IMR-90 (cell line): ENCODE results near the gene TMEM121B. TPM values are rescaled to one million over a fixed set of nuclear protein-coding genes. Genes with fewer than 3 reads are reported as not detected.

Experiments
- ATAC-seq: fragments of 200-7000 bp; cut with Tn5 transposase; 2 replicates; pipeline ENCODE4 v1.9.1; 2020; ENCODE audit warnings: low read depth, mild to moderate bottlenecking, moderate library complexity
- BruUV-seq: library from RNA; stranded (reverse); fragments of 400-500 nt; replicated peaks from 2 replicates; lab custom pipeline; 2021; lab: Mats Ljungman, UMichigan
- CTCF ChIA-PET: fragments of 300-600 bp; formaldehyde crosslinking; extraction: SDS; loops from one replicate; lab custom pipeline; 2021; ENCODE audit warnings: antibody characterized with exemption; lab: Yijun Ruan, JAX
- POLR2A ChIA-PET: fragments of 300-600 bp; sonication (Branson Sonifier 250); formaldehyde crosslinking; loops from one replicate; lab custom pipeline; 2022; ENCODE audit warnings: antibody characterized with exemption; ENCODE audit not compliant: unreplicated experiment; lab: Charles Lee
- DNase-seq: peaks from one replicate; pipeline ENCODE4 v3.0.0; 2013
- H2AFZ ChIP-seq: replicated peaks from 2 replicates; pipeline ENCODE3; 2013; ENCODE audit warnings: low read length, mild to moderate bottlenecking; ENCODE audit not compliant: poor library complexity
- H2AK5ac ChIP-seq: 2 replicates; pipeline ENCODE4 v1.6.1; 2013; ENCODE audit warnings: low read depth, low read length, inconsistent platforms
- H2AK9ac ChIP-seq: replicated peaks from 2 replicates; pipeline ENCODE3; 2013; ENCODE audit warnings: mild to moderate bottlenecking, low read depth, low read length, moderate library complexity; ENCODE audit not compliant: poor library complexity
- H2BK120ac ChIP-seq: 2 replicates; pipeline ENCODE4 v1.6.1; 2013; ENCODE audit warnings: low read depth, low read length, inconsistent platforms
- H2BK15ac ChIP-seq: 3 replicates; pipeline ENCODE4 v1.6.1; 2013; ENCODE audit warnings: low read depth, low read length, inconsistent platforms
- H2BK20ac ChIP-seq: 2 replicates; pipeline ENCODE4 v1.6.1; 2013; ENCODE audit warnings: low read depth, mild to moderate bottlenecking, inconsistent platforms, low read length, moderate library complexity
- H2BK5ac ChIP-seq: 2 replicates; pipeline ENCODE4 v1.6.1; 2013; ENCODE audit warnings: mild to moderate bottlenecking, low read depth, low read length, inconsistent platforms; ENCODE audit not compliant: poor library complexity, severe bottlenecking
- H3K14ac ChIP-seq: replicated peaks from 2 replicates; pipeline ENCODE4 v1.6.1; 2013; ENCODE audit warnings: low read depth, low read length, inconsistent platforms
- H3K18ac ChIP-seq: 2 replicates; pipeline ENCODE4 v1.6.1; 2013; ENCODE audit warnings: low read depth, low read length, control low read depth
- H3K23ac ChIP-seq: 2 replicates; pipeline ENCODE4 v1.6.1; 2013; ENCODE audit warnings: low read depth, low read length, inconsistent platforms
- H3K27ac ChIP-seq: 2 replicates; pipeline ENCODE4 v1.5.1; 2013; ENCODE audit warnings: mild to moderate bottlenecking, control low read depth, low read length; ENCODE audit not compliant: insufficient read depth
- H3K27me3 ChIP-seq: 2 replicates; pipeline ENCODE4 v1.6.1; 2013; ENCODE audit warnings: low read length; ENCODE audit not compliant: control insufficient read depth, insufficient read depth
- H3K36me3 ChIP-seq: 2 replicates; pipeline ENCODE4 v1.6.1; 2013; ENCODE audit warnings: low read length, mixed read lengths; ENCODE audit not compliant: control insufficient read depth, insufficient read depth
- H3K4ac ChIP-seq: 2 replicates; pipeline ENCODE4 v1.6.1; 2013; ENCODE audit warnings: low read depth, low read length, inconsistent platforms
- H3K4me1 ChIP-seq: 2 replicates; pipeline ENCODE4 v1.6.1; 2013; ENCODE audit warnings: low read length, mixed read lengths; ENCODE audit not compliant: control insufficient read depth, insufficient read depth
- H3K4me2 ChIP-seq: 2 replicates; pipeline ENCODE4 v1.6.1; 2013; ENCODE audit warnings: low read depth, mild to moderate bottlenecking, control low read depth, low read length, moderate library complexity
- H3K4me3 ChIP-seq: 2 replicates; pipeline ENCODE4 v1.5.1; 2013; ENCODE audit warnings: low read depth, mild to moderate bottlenecking, control low read depth, low read length, moderate library complexity; ENCODE audit not compliant: insufficient read depth
- H3K56ac ChIP-seq: 2 replicates; pipeline ENCODE4 v1.6.1; 2013; ENCODE audit warnings: low read length, inconsistent platforms; ENCODE audit not compliant: insufficient read depth; ENCODE audit errors: extremely low read depth
- H3K79me1 ChIP-seq, 2 experiments: 2 replicates each; pipeline ENCODE4 v1.6.1; 2013; ENCODE audit warnings: low read length in 2 of 2, inconsistent platforms in 1 of 2, low read depth in 1 of 2
- H3K9ac ChIP-seq: 2 replicates; pipeline ENCODE4 v1.6.1; 2013; ENCODE audit warnings: low read depth, low read length, control low read depth
- H3K9me1 ChIP-seq: 2 replicates; pipeline ENCODE4 v1.6.1; 2013; ENCODE audit warnings: low read length, inconsistent platforms; ENCODE audit not compliant: insufficient read depth
- H3K9me3 ChIP-seq: 2 replicates; pipeline ENCODE4 v1.6.1; 2013; ENCODE audit warnings: low read length; ENCODE audit not compliant: control insufficient read depth, insufficient read depth
- H4K20me1 ChIP-seq: 2 replicates; pipeline ENCODE4 v1.6.1; 2013; ENCODE audit warnings: low read length, inconsistent platforms; ENCODE audit not compliant: insufficient read depth
- H4K5ac ChIP-seq: 2 replicates; pipeline ENCODE4 v1.6.1; 2013; ENCODE audit warnings: mild to moderate bottlenecking, low read depth, low read length, control low read depth
- H4K8ac ChIP-seq, 2 experiments: 2 replicates each; pipeline ENCODE4 v1.6.1; 2013; ENCODE audit warnings: low read depth in 2 of 2, low read length in 2 of 2, control low read depth in 1 of 2, inconsistent platforms in 1 of 2
- H4K91ac ChIP-seq: 2 replicates; pipeline ENCODE4 v1.6.1; 2013; ENCODE audit warnings: low read depth, low read length, inconsistent platforms; ENCODE audit not compliant: insufficient read depth
- BHLHE40 ChIP-seq: fragments of 150-350 bp; IDR thresholded peaks from 2 replicates; pipeline ENCODE4 v1.6.1; 2016; ENCODE audit warnings: mild to moderate bottlenecking, low read depth, low read length
- MAZ ChIP-seq: IDR thresholded peaks from 2 replicates; pipeline ENCODE4 v1.6.1; 2012; ENCODE audit warnings: low read depth, mild to moderate bottlenecking, low read length, improper control_type of control experiment, moderate library complexity, borderline replicate concordance
- POLR2A ChIP-seq: IDR thresholded peaks from 2 replicates; pipeline ENCODE4 v1.6.1; 2012; ENCODE audit warnings: mild to moderate bottlenecking, low read depth, low read length
- RAD21 ChIP-seq: IDR thresholded peaks from 2 replicates; pipeline ENCODE4 v1.6.1; 2012; ENCODE audit warnings: low read length, improper control_type of control experiment
- WGBS, 2 experiments: methylation state at CpG; one replicate each; pipeline versions ENCODE4 v1.1.5 to v1.1.7; 2013; ENCODE audit warnings: missing lambda C conversion rate in 2 of 2; ENCODE audit not compliant: insufficient read length in 1 of 2; ENCODE audit errors: extremely low coverage in 2 of 2; 5-methylcytosine and 5-hydroxymethylcytosine counted together
- dilution Hi-C: fragments of 300-500 bp; cut with HindIII; formaldehyde crosslinking; loops from one replicate; pipeline ENCODE4 v1.14.3; 2018; ENCODE audit warnings: low sequenced_read_pairs; ENCODE audit not compliant: unreplicated experiment
- in situ Hi-C: fragments of 300-500 bp; cut with MboI; formaldehyde crosslinking; loops from 3 replicates; pipeline ENCODE4 v1.14.3; 2019; ENCODE audit warnings: low sequenced_read_pairs, inconsistent platforms, mixed read lengths
- intact Hi-C: fragments of 100-400 bp; cut with micrococcal nuclease; formaldehyde crosslinking; loops from 2 replicates; pipeline ENCODE4 v1.10.0; 2022
- polyA plus RNA-seq, 3 experiments: library from polyadenylated mRNA; depleted of rRNA; stranded (reverse); fragments of >200 nt; gene quantifications; 2 replicates each; pipeline ENCODE4 v1.2.3, GENCODE V29; 2012; ENCODE audit warnings: low replicate concordance in 1 of 3
- total RNA-seq: library from RNA; depleted of rRNA; stranded (reverse); fragments of >200 nt; gene quantifications from 2 replicates; pipeline ENCODE4 v1.2.3, GENCODE V29; 2012
- TF ChIP-seq, protein P1 (sequence below): fragments of 150-350 bp; IDR thresholded peaks from 2 replicates; pipeline ENCODE4 v1.6.1; 2017; ENCODE audit warnings: mild to moderate bottlenecking, antibody characterized with exemption, low read length, low read depth

TMEM121B gene
- total and polyA plus RNA-seq, 2 of the 4 experiments (the other 2 are of a cell fraction), result under 0.01 to 0.29 TPM

- H4K91ac ChIP-seq, result no peak overlapping the region
- H3K23ac ChIP-seq, result no peak overlapping the region
- no peaks in the 10 kb centered on the region for H4K20me1 ChIP-seq
- no peak for DNase-seq
- no peak overlapping the region; the same call in 1 of the 2 replicates for H3K56ac ChIP-seq
- BruUV-seq, result no TSS peak
- H2AFZ ChIP-seq, result no peak overlapping the region
- H4K8ac ChIP-seq, result no peak overlapping the region
- no peak overlapping the region for H3K9ac ChIP-seq
- no peaks in the 10 kb centered on the region for H3K4me1 ChIP-seq
- intact Hi-C loops (no loop called here), in situ Hi-C loops (no loop called here), dilution Hi-C loops (no loop called here)
- no peak overlapping the region for H2BK5ac ChIP-seq
- no peak overlapping the region for H2BK20ac ChIP-seq
- no peak overlapping the region for H3K14ac ChIP-seq
- ATAC-seq, result no peak
- CTCF ChIA-PET, result no interaction called here
- H3K4me3 ChIP-seq, result no peak overlapping the region
- no peak overlapping the region for H2BK15ac ChIP-seq
- WGBS, 2 experiments, result 80% methylated on average over 3 of the region's 13 CpGs; no CpG with 5 or more reads in 1 of the 2 experiments
- H3K27me3 ChIP-seq, result peaks cover 14% of the 10 kb centered on the region; the same call in 1 of the 2 replicates
- H3K4ac ChIP-seq, result no peak overlapping the region
- no peak overlapping the region for H2AK9ac ChIP-seq
- no peak overlapping the region for H3K18ac ChIP-seq
- POLR2A ChIA-PET, result no interaction called here
- H2AK5ac ChIP-seq, result no peak overlapping the region
- H3K9me3 ChIP-seq, result no peaks in the 10 kb centered on the region
- no peak overlapping the region for H2BK120ac ChIP-seq
- H3K4me2 ChIP-seq, result no peak overlapping the region
- no peak overlapping the region for H3K27ac ChIP-seq
- H3K9me1 ChIP-seq, result no peaks in the 10 kb centered on the region
- TF ChIP-seq POLR2A (no peak), MAZ (no peak), BHLHE40 (no peak), RAD21 (no peak)
- TF ChIP-seq, protein P1, sequence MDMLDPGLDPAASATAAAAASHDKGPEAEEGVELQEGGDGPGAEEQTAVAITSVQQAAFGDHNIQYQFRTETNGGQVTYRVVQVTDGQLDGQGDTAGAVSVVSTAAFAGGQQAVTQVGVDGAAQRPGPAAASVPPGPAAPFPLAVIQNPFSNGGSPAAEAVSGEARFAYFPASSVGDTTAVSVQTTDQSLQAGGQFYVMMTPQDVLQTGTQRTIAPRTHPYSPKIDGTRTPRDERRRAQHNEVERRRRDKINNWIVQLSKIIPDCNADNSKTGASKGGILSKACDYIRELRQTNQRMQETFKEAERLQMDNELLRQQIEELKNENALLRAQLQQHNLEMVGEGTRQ, result no peak
- H3K79me1 ChIP-seq, result no peaks in the 10 kb centered on the region
- H3K36me3 ChIP-seq, result peaks cover 6% of the 10 kb centered on the region
- H4K5ac ChIP-seq, result no peak overlapping the region
Observed at GRCh38 chr22:17114173-17114897, 6.8 kb downstream of the TMEM121B start.
